ENCODE measurements around the gene RERE.
A peak's percentile ranks its signal among the peaks of the same experiment; 100 is the strongest.

RERE gene

GRCh38 chr1:8317647-8318381, 499.6 kb downstream of the RERE start, which contains the start of gene SLC45A1:
Gene SLC45A1, plus strand, starts transcription at chr1:8318114. Its CDS starts 6,216 bp downstream, at chr1:8324330.
- H3K4me3 ChIP-seq (ENCODE audit: low read length) = peak within 1 kb of the TSS; percentile 36; the same call in 1 of the 2 replicates
- no peak for TF ChIP-seq ZNF274 (IDR thresholded peaks at IDR 0.05; ENCODE audit: low read depth, low read length)

GRCh38 chr1:8315573-8316475, 501.6 kb downstream of the RERE start:
- no peak for TF ChIP-seq ZNF274 (IDR thresholded peaks at IDR 0.05; ENCODE audit: low read depth, low read length)

GRCh38 chr1:8314346-8315280, 502.8 kb downstream of the RERE start:
- no peak for TF ChIP-seq ZNF274 (IDR thresholded peaks at IDR 0.05; ENCODE audit: low read depth, low read length)
- no peak overlapping the region for H3K4me3 ChIP-seq (ENCODE audit: low read length)

More at GRCh38 chr1:8315573-8316475, 501.6 kb downstream of the RERE start:
- no peak overlapping the region for H3K4me3 ChIP-seq (ENCODE audit: low read length)

GRCh38 chr1:8313231-8313630, 504.2 kb downstream of the RERE start:
- H3K4me3 ChIP-seq (ENCODE audit: low read length) = no peak overlapping the region
- no peak for TF ChIP-seq ZNF274 (IDR thresholded peaks at IDR 0.05; ENCODE audit: low read depth, low read length)

- TF ChIP-seq ZNF274 (IDR thresholded peaks at IDR 0.05; ENCODE audit: low read depth, low read length) = no peak
Observed at GRCh38 chr1:8312235-8313218, 504.9 kb downstream of the RERE start.

GRCh38 chr1:8311068-8311718, 506.2 kb downstream of the RERE start:
- H3K4me3 ChIP-seq (ENCODE audit: low read length) = no peak overlapping the region
- TF ChIP-seq ZNF274 (IDR thresholded peaks at IDR 0.05; ENCODE audit: low read depth, low read length) = no peak

More at GRCh38 chr1:8312235-8313218, 504.9 kb downstream of the RERE start:
- no peak overlapping the region for H3K4me3 ChIP-seq (ENCODE audit: low read length)

- no peak for TF ChIP-seq ZNF274 (IDR thresholded peaks at IDR 0.05; ENCODE audit: low read depth, low read length)
- no peak overlapping the region for H3K4me3 ChIP-seq (ENCODE audit: low read length)
Observed at GRCh38 chr1:8307628-8308027, 509.8 kb downstream of the RERE start.

GRCh38 chr1:8303876-8304275, 513.6 kb downstream of the RERE start:
- no peak for TF ChIP-seq ZNF274 (IDR thresholded peaks at IDR 0.05; ENCODE audit: low read depth, low read length)
- no peak overlapping the region for H3K4me3 ChIP-seq (ENCODE audit: low read length)

GRCh38 chr1:8303141-8303540, 514.3 kb downstream of the RERE start:
- TF ChIP-seq ZNF274 (IDR thresholded peaks at IDR 0.05; ENCODE audit: low read depth, low read length) = no peak
- no peak overlapping the region for H3K4me3 ChIP-seq (ENCODE audit: low read length)

Data from GM08714 (cell line).